Mesenchymal stem cell (in vitro differentiated cells and primary cell): Measurements from ENCODE around the gene SAP30L.

Source experiments
- DNase-seq: peaks from one replicate; pipeline ENCODE4 v3.0.0-alpha.2; 2013
- H2AFZ ChIP-seq: one replicate; pipeline ENCODE4 v1.6.1; 2013; ENCODE audit warnings: low read depth, mild to moderate bottlenecking, control low read depth, inconsistent platforms, low read length, moderate library complexity
- H2AK5ac ChIP-seq: 2 replicates; pipeline ENCODE4 v1.6.1; 2013; ENCODE audit warnings: low read length, moderate library complexity, mild to moderate bottlenecking, inconsistent platforms; ENCODE audit not compliant: severe bottlenecking
- H2BK120ac ChIP-seq: one replicate; pipeline ENCODE4 v1.6.1; 2013; ENCODE audit warnings: low read depth, mild to moderate bottlenecking, inconsistent platforms, low read length, moderate library complexity
- H2BK12ac ChIP-seq, 2 experiments: one replicate each; pipeline ENCODE4 v1.6.1; 2013; ENCODE audit warnings: inconsistent platforms in 2 of 2, low read length in 2 of 2, mild to moderate bottlenecking in 2 of 2, moderate library complexity in 2 of 2, control low read depth in 1 of 2
- H2BK15ac ChIP-seq: one replicate; pipeline ENCODE4 v1.6.1; 2013; ENCODE audit warnings: mild to moderate bottlenecking, low read depth, inconsistent platforms; ENCODE audit not compliant: poor library complexity, severe bottlenecking
- H2BK5ac ChIP-seq: 2 replicates; pipeline ENCODE4 v1.6.1; 2013; ENCODE audit warnings: low read depth, mild to moderate bottlenecking, low read length, control low read depth, inconsistent platforms; ENCODE audit not compliant: poor library complexity, severe bottlenecking
- H3K14ac ChIP-seq, 2 experiments: one replicate each; pipeline ENCODE4 v1.6.1; 2013; ENCODE audit warnings: inconsistent platforms in 2 of 2, low read length in 2 of 2, control low read depth in 1 of 2, mild to moderate bottlenecking in 1 of 2, moderate library complexity in 1 of 2
- H3K18ac ChIP-seq, 2 experiments: one replicate each; pipeline ENCODE4 v1.6.1; 2013; ENCODE audit warnings: inconsistent platforms in 2 of 2, low read length in 2 of 2, control low read depth in 1 of 2, low read depth in 1 of 2, mild to moderate bottlenecking in 1 of 2
- H3K23ac ChIP-seq, 2 experiments: one replicate each; pipeline ENCODE4 v1.6.1; 2013; ENCODE audit warnings: inconsistent platforms in 2 of 2, low read length in 2 of 2, mild to moderate bottlenecking in 2 of 2, moderate library complexity in 2 of 2, control low read depth in 1 of 2
- H3K27ac ChIP-seq: 2 replicates; pipeline ENCODE4 v1.5.1; 2013; ENCODE audit warnings: mild to moderate bottlenecking, moderate library complexity, low read length, control low read depth, inconsistent platforms; ENCODE audit not compliant: poor library complexity, severe bottlenecking
- H3K27me3 ChIP-seq, 2 experiments: 2 replicates each; pipeline versions ENCODE4 v1.6.1 to v1.7.0; 2013; ENCODE audit warnings: low read length in 2 of 2, mild to moderate bottlenecking in 2 of 2, moderate library complexity in 2 of 2, control low read depth in 1 of 2, inconsistent platforms in 1 of 2; ENCODE audit not compliant: control insufficient read depth in 1 of 2, insufficient read depth in 1 of 2
- H3K36me3 ChIP-seq, 2 experiments: 2 replicates each; pipeline versions ENCODE4 v1.6.1 to v1.7.0; 2013; ENCODE audit warnings: low read length in 2 of 2, control low read depth in 1 of 2, inconsistent platforms in 1 of 2, low read depth in 1 of 2, mild to moderate bottlenecking in 1 of 2; ENCODE audit not compliant: insufficient read depth in 2 of 2, control insufficient read depth in 1 of 2
- H3K4ac ChIP-seq, 2 experiments: one replicate each; pipeline ENCODE4 v1.6.1; 2013; ENCODE audit warnings: inconsistent platforms in 2 of 2, low read length in 2 of 2, mild to moderate bottlenecking in 2 of 2, moderate library complexity in 2 of 2, control low read depth in 1 of 2, low read depth in 1 of 2
- H3K4me1 ChIP-seq: 2 replicates; pipeline ENCODE4 v1.6.1; 2013; ENCODE audit warnings: low read depth, low read length, control low read depth; ENCODE audit not compliant: control insufficient read depth, insufficient read depth
- H3K4me2 ChIP-seq: 2 replicates; pipeline ENCODE4 v1.6.1; 2013; ENCODE audit warnings: low read length, mild to moderate bottlenecking, inconsistent platforms; ENCODE audit not compliant: poor library complexity, severe bottlenecking
- H3K4me3 ChIP-seq, 2 experiments: 2 replicates each; pipeline versions ENCODE4 v1.5.1 to v1.7.0; 2013; ENCODE audit warnings: low read length in 2 of 2, mild to moderate bottlenecking in 2 of 2, control low read depth in 1 of 2, low read depth in 1 of 2; ENCODE audit not compliant: insufficient read depth in 1 of 2
- H3K79me1 ChIP-seq: replicated peaks from 2 replicates; pipeline ENCODE4 v1.6.1; 2013; ENCODE audit warnings: mild to moderate bottlenecking, control low read depth, low read length, inconsistent platforms; ENCODE audit not compliant: poor library complexity, severe bottlenecking
- H3K9ac ChIP-seq: 2 replicates; pipeline ENCODE4 v1.7.0; 2013; ENCODE audit warnings: mild to moderate bottlenecking, low read length, moderate library complexity
- H3K9me3 ChIP-seq: 2 replicates; pipeline ENCODE4 v1.7.0; 2013; ENCODE audit warnings: mild to moderate bottlenecking, low read length; ENCODE audit not compliant: control insufficient read depth
- H4K8ac ChIP-seq: one replicate; pipeline ENCODE4 v1.6.1; 2013; ENCODE audit warnings: inconsistent platforms, mild to moderate bottlenecking, low read length, moderate library complexity
- H4K91ac ChIP-seq: one replicate; pipeline ENCODE4 v1.6.1; 2013; ENCODE audit warnings: mild to moderate bottlenecking, low read length, inconsistent platforms
- WGBS: methylation state at CpG from one replicate; pipeline ENCODE4 v1.1.7; 2013; ENCODE audit warnings: mixed read lengths; 5-methylcytosine and 5-hydroxymethylcytosine counted together

SAP30L gene

DNA sequence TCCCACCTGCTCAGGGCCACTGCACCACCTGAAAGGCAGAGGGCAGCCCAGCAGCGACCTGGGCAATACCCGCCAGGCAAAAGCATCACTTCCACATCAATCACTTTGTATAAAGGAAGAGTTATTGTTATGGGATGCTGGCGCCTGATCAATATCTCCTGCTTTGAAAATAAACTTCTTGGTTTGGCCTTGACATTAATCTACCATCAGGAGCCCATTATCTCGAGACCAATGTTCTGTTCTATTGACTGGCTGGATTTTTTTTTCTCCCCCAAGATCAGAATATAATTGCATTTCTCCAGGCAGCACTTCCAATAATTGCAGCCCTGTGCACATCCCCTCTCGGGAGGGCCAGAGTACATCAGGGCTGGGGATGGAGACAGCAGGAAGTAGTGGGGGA is 44.4 kb upstream of the SAP30L start:
- H2BK15ac ChIP-seq: no peak overlapping the region
- H3K18ac ChIP-seq: no peak overlapping the region
- H3K9ac ChIP-seq: no peak overlapping the region
- H3K4me2 ChIP-seq: no peak overlapping the region
- no peak overlapping the region for H4K8ac ChIP-seq
- H3K4me3 ChIP-seq: no peak overlapping the region
- no peak overlapping the region for H3K14ac ChIP-seq
- H3K79me1 ChIP-seq: no peaks in the 10 kb centered on the region
- no peak overlapping the region for H2AK5ac ChIP-seq
- H3K23ac ChIP-seq: no peak overlapping the region
- no peak overlapping the region for H4K91ac ChIP-seq
- no peak overlapping the region for H2BK120ac ChIP-seq
- H3K27ac ChIP-seq: no peak overlapping the region
- DNase-seq: no peak
- H2BK12ac ChIP-seq: no peak overlapping the region
- H3K9me3 ChIP-seq: no peaks in the 10 kb centered on the region
- H3K36me3 ChIP-seq: peaks cover 0 to 37% of the 10 kb centered on the region in 2 experiments
- H3K27me3 ChIP-seq: no peaks in the 10 kb centered on the region
- H3K4me1 ChIP-seq: peaks cover 8% of the 10 kb centered on the region
- no peak overlapping the region for H2BK5ac ChIP-seq
- H2AFZ ChIP-seq: no peak overlapping the region
- H3K4ac ChIP-seq: no peak overlapping the region
- WGBS: 100% methylated on average over 3 of the region's 5 CpGs

DNA sequence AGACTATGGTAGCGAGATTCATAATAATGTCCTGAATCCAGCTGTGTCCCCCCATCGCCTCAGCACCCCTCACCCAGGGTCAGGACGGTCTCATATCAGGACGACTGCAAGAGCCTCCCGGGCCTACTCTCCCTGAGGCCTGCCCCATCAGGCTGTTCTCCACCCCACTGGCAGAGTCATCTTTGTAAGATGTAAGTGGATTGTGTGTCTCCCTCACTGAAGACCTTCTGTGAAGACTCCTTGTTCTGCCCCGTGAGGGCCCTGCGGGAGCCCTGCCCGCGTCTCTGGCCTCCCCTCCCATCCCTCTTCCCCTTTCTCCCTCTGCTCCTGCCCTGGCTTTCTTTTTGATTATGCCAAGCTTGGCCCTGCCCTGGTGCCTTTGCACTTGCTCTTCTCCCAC is 43.9 kb upstream of the SAP30L start:
- H2AK5ac ChIP-seq: no peak overlapping the region
- 95% methylated on average over 8 of the region's 9 CpGs for WGBS
- H3K4me1 ChIP-seq: peaks cover 8% of the 10 kb centered on the region

DNA sequence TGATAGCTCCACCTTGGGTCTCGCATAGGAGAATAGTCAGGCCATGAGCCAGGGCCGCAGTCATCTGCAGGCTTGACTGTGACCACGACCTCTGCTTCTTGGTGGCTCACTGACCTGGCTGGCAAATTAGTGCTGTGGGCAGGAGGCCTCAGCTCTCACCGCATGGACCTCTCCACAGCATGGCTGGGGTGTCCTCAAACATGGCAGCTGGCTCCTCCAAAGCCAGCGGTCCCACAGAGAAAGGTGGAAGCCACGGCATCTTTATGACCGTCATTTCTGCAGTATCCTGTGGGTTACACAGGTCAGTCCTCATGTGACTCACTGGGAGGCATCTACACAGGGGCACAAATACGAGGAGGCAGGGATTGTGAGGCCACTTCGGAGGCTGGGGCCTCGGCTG is 43.2 kb upstream of the SAP30L start:
- Histone ChIP-seq H4K8ac (no peak overlapping the region), H3K14ac (no peak overlapping the region), H3K23ac (no peak overlapping the region), H3K27ac (no peak overlapping the region), H3K79me1 (no peaks in the 10 kb centered on the region), H2AFZ (no peak overlapping the region), H4K91ac (no peak overlapping the region), H3K18ac (no peak overlapping the region), H3K9me3 (no peaks in the 10 kb centered on the region), H3K4me3 (no peak overlapping the region), H3K4me2 (no peak overlapping the region), H3K36me3 (peaks cover 0 to 36% of the 10 kb centered on the region in 2 experiments), H3K4me1 (peaks cover 8% of the 10 kb centered on the region), H2BK5ac (no peak overlapping the region), H3K4ac (no peak overlapping the region), H2BK120ac (no peak overlapping the region), H2BK15ac (no peak overlapping the region), H2AK5ac (no peak overlapping the region), H2BK12ac (no peak overlapping the region), H3K27me3 (no peaks in the 10 kb centered on the region), H3K9ac (no peak overlapping the region)
- DNase-seq: no peak
- WGBS: 92% methylated on average over 10 of the region's 10 CpGs

More for the DNA sequence above, 43.9 kb upstream of the SAP30L start:
- H3K36me3 ChIP-seq: peaks cover 0 to 37% of the 10 kb centered on the region in 2 experiments
- no peak overlapping the region for H2BK5ac ChIP-seq
- no peaks in the 10 kb centered on the region for H3K27me3 ChIP-seq
- H3K18ac ChIP-seq: no peak overlapping the region
- no peak overlapping the region for H3K4ac ChIP-seq
- no peak overlapping the region for H3K9ac ChIP-seq
- no peak overlapping the region for H3K4me3 ChIP-seq
- H2BK120ac ChIP-seq: no peak overlapping the region
- H2BK12ac ChIP-seq: no peak overlapping the region
- no peak overlapping the region for H3K27ac ChIP-seq
- H2AFZ ChIP-seq: no peak overlapping the region
- no peak overlapping the region for H2BK15ac ChIP-seq
- no peak overlapping the region for H3K14ac ChIP-seq
- no peak for DNase-seq
- no peak overlapping the region for H3K23ac ChIP-seq
- no peaks in the 10 kb centered on the region for H3K9me3 ChIP-seq
- H3K79me1 ChIP-seq: no peaks in the 10 kb centered on the region
- H4K91ac ChIP-seq: peak overlapping the region; percentile 31
- H3K4me2 ChIP-seq: no peak overlapping the region
- no peak overlapping the region for H4K8ac ChIP-seq

DNA sequence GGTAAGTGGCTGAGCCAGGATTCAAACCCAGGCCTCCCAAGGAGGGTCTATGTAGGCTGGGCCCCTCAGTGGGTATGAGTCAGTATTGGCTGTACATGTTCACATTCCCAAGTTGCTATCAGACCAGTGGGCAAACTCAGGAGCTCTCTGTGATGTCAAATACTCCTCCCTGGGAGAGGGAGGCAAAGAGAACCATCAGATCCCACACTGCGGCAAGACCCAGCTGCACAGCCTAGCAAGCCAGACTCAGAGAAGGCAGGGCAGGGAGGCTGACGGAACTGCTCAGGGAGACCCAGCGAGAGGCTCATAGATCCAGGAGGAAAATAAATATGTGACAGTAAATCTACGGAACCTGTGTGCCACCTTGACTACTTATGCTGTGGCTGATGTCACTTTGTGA is 42.6 kb upstream of the SAP30L start:
- H3K9ac ChIP-seq: no peak overlapping the region
- H2BK120ac ChIP-seq: no peak overlapping the region
- H3K27ac ChIP-seq: no peak overlapping the region
- no peak overlapping the region for H3K14ac ChIP-seq
- H3K23ac ChIP-seq: no peak overlapping the region
- H2AK5ac ChIP-seq: no peak overlapping the region
- no peak overlapping the region for H3K4me2 ChIP-seq
- WGBS: 93% methylated on average over 4 of the region's 4 CpGs
- H3K36me3 ChIP-seq: peaks cover 0 to 31% of the 10 kb centered on the region in 2 experiments
- no peak overlapping the region for H4K8ac ChIP-seq
- no peak overlapping the region for H2AFZ ChIP-seq
- DNase-seq: no peak
- no peak overlapping the region for H4K91ac ChIP-seq
- H3K9me3 ChIP-seq: no peaks in the 10 kb centered on the region
- no peak overlapping the region for H2BK5ac ChIP-seq
- H3K18ac ChIP-seq: no peak overlapping the region
- peaks cover 8% of the 10 kb centered on the region for H3K4me1 ChIP-seq
- no peak overlapping the region for H3K4me3 ChIP-seq
- no peaks in the 10 kb centered on the region for H3K27me3 ChIP-seq
- H3K4ac ChIP-seq: no peak overlapping the region
- no peaks in the 10 kb centered on the region for H3K79me1 ChIP-seq
- H2BK15ac ChIP-seq: no peak overlapping the region
- peak overlapping the region in 1 of 2 experiments; percentile 68 for H2BK12ac ChIP-seq
